ENCODE results near the gene USP13. TPM values are rescaled to one million over a fixed set of nuclear protein-coding genes. Genes with fewer than 3 reads are reported as not detected.

USP13 gene
- total and polyA plus RNA-seq, 2 of the 13 experiments (the other 11 are each of a cell fraction or from before 2014, with no cell fraction given): 15.9 to 36.7 TPM

GRCh38 chr3:179624451-179624850, 28.4 kb upstream of the USP13 start:
- no peak for ATAC-seq
- ChIA-PET CTCF (ENCODE audit: low intra/inter-chr PET ratio, low total read pairs) (no interaction called here), POLR2A (no interaction called here)
- H3K9ac ChIP-seq (ENCODE audit: insufficient read depth, low read depth, low read length): no peak overlapping the region
- no peaks in the 10 kb centered on the region for H3K9me3 ChIP-seq (ENCODE audit: low read length)
- H2AFZ ChIP-seq (ENCODE audit: low read length): no peak overlapping the region
- in situ Hi-C loops (cut with HindIII; ENCODE audit: extremely low pct_ligation_motif_present, low pct_unique_long_range_greater_than_20kb): no loop called here
- H3K4me3 ChIP-seq (replicated peaks in 1 of 3; ENCODE audit: insufficient read depth in 1 of 3, low read depth in 2 of 3, low read length in 3 of 3): no peak overlapping the region
- no peak for DNase-seq (ENCODE audit: low spot score)
- H3K36me3 ChIP-seq (replicated peaks in 1 of 2; ENCODE audit: control insufficient read depth in 1 of 2, insufficient read depth in 2 of 2, low read length in 2 of 2): peaks cover 4 to 32% of the 10 kb centered on the region in 2 experiments; a peak in 4 of 5 replicates
- H4K20me1 ChIP-seq (ENCODE audit: insufficient read depth, low read length): no peaks in the 10 kb centered on the region
- 77% methylated on average over 3 of the region's 3 CpGs for WGBS (ENCODE audit: low lambda C conversion rate)
- no peak for FAIRE-seq
- no peaks in the 10 kb centered on the region for H3K27me3 ChIP-seq (ENCODE audit: control insufficient read depth in 1 of 2, insufficient read depth in 2 of 2, low read length in 2 of 2)
- no peaks in the 10 kb centered on the region for H3K79me2 ChIP-seq (ENCODE audit: insufficient read depth, low read length)
- H3K4me2 ChIP-seq (ENCODE audit: low read depth, low read length): no peak overlapping the region
- H3K27ac ChIP-seq (ENCODE audit: extremely low read length, insufficient read depth, low read length): no peak overlapping the region
- intact Hi-C loops (cut with micrococcal nuclease; ENCODE audit: unreplicated experiment): no loop called here
- H3K4me1 ChIP-seq (ENCODE audit: insufficient read depth, low read length): no peaks in the 10 kb centered on the region
- no TSS peak for BruUV-seq (replicated peaks)
- TF ChIP-seq ZBTB40 (IDR thresholded peaks at IDR 0.05) (no peak), ZBTB40 (CRISPR knock-in tag; IDR thresholded peaks at IDR 0.05) (no peak), ZNF530 (CRISPR knock-in tag; IDR thresholded peaks at IDR 0.05; ENCODE audit: low read depth) (no peak), ZKSCAN1 (IDR thresholded peaks at IDR 0.05; ENCODE audit: low read length) (no peak), MIXL1 (CRISPR knock-in tag; IDR thresholded peaks at IDR 0.05) (no peak), MNT (IDR thresholded peaks at IDR 0.05) (no peak), JUND (CRISPR knock-in tag; IDR thresholded peaks at IDR 0.05) (no peak), ZNF282 (IDR thresholded peaks at IDR 0.05; ENCODE audit: partially characterized antibody) (no peak), ZNF598 (CRISPR knock-in tag; IDR thresholded peaks at IDR 0.05; ENCODE audit: borderline replicate concordance) (no peak), CBX5 (CRISPR knock-in tag; IDR thresholded peaks at IDR 0.05; ENCODE audit: borderline replicate concordance) (no peak), SRF (IDR thresholded peaks at IDR 0.05; ENCODE audit: low read depth, low read length) (no peak), DZIP1 (CRISPR knock-in tag; IDR thresholded peaks at IDR 0.05) (no peak)
- TF ChIP-seq, protein P1, sequence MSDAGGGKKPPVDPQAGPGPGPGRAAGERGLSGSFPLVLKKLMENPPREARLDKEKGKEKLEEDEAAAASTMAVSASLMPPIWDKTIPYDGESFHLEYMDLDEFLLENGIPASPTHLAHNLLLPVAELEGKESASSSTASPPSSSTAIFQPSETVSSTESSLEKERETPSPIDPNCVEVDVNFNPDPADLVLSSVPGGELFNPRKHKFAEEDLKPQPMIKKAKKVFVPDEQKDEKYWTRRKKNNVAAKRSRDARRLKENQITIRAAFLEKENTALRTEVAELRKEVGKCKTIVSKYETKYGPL (CRISPR knock-in tag; IDR thresholded peaks at IDR 0.05): no peak

Measured in HepG2 (cell line).